SK-N-SH (cell line): ENCODE results near the gene DENND2A.

Experiments
- EP300 ChIP-seq, 2 experiments: IDR thresholded peaks; 2 replicates each; pipeline versions ENCODE4 v1.4.0 to v1.6.1; 2012; ENCODE audit warnings: borderline replicate concordance in 1 of 2, low read depth in 1 of 2, low read length in 1 of 2
- MXI1 ChIP-seq: IDR thresholded peaks from 2 replicates; pipeline ENCODE4 v1.6.1; 2012; ENCODE audit warnings: mild to moderate bottlenecking, low read depth, low read length, improper control_type of control experiment
- NFIC ChIP-seq: IDR thresholded peaks from 2 replicates; pipeline ENCODE4 v1.4.0; 2012; ENCODE audit warnings: borderline replicate concordance
- POLR2AphosphoS5 ChIP-seq: IDR thresholded peaks from 2 replicates; pipeline ENCODE4 v1.6.1; 2012; ENCODE audit warnings: low read depth, low read length
- RAD21 ChIP-seq: IDR thresholded peaks from 2 replicates; pipeline ENCODE4 v1.6.1; 2012; ENCODE audit warnings: mild to moderate bottlenecking, low read length
- RCOR1 ChIP-seq: fragments of 150-350 bp; IDR thresholded peaks from 2 replicates; pipeline ENCODE4 v1.6.1; 2017; ENCODE audit warnings: antibody characterized with exemption, low read length
- RFX5 ChIP-seq: IDR thresholded peaks from 2 replicates; pipeline ENCODE4 v1.6.1; 2012; ENCODE audit warnings: mild to moderate bottlenecking, improper control_type of control experiment, low read length
- SIN3A ChIP-seq: IDR thresholded peaks from 2 replicates; pipeline ENCODE4 v1.6.1; 2012; ENCODE audit warnings: low read depth, mild to moderate bottlenecking, low read length, moderate library complexity, borderline replicate concordance
- SMC3 ChIP-seq: IDR thresholded peaks from 2 replicates; pipeline ENCODE4 v1.6.1; 2012; ENCODE audit warnings: low read depth, low read length, improper control_type of control experiment
- TAF1 ChIP-seq: IDR thresholded peaks from 2 replicates; pipeline ENCODE4 v1.6.1; 2012; ENCODE audit warnings: low read depth, mild to moderate bottlenecking, low read length, moderate library complexity, borderline replicate concordance
- TF ChIP-seq, protein P1 (sequence below): fragments of 200-600 bp; sonication (generic); IDR thresholded peaks from 2 replicates; pipeline ENCODE4 v1.6.1; 2017; ENCODE audit warnings: antibody characterized with exemption, mild to moderate bottlenecking, moderate library complexity
- TF ChIP-seq, protein P2 (sequence below): IDR thresholded peaks from 2 replicates; pipeline ENCODE4 v1.4.0; 2012; ENCODE audit warnings: low read depth, borderline replicate concordance
- TF ChIP-seq, protein P3 (sequence below): IDR thresholded peaks from 2 replicates; pipeline ENCODE4 v1.6.1; 2012; ENCODE audit warnings: mild to moderate bottlenecking, low read depth, low read length, moderate library complexity

- TF ChIP-seq, protein P1, sequence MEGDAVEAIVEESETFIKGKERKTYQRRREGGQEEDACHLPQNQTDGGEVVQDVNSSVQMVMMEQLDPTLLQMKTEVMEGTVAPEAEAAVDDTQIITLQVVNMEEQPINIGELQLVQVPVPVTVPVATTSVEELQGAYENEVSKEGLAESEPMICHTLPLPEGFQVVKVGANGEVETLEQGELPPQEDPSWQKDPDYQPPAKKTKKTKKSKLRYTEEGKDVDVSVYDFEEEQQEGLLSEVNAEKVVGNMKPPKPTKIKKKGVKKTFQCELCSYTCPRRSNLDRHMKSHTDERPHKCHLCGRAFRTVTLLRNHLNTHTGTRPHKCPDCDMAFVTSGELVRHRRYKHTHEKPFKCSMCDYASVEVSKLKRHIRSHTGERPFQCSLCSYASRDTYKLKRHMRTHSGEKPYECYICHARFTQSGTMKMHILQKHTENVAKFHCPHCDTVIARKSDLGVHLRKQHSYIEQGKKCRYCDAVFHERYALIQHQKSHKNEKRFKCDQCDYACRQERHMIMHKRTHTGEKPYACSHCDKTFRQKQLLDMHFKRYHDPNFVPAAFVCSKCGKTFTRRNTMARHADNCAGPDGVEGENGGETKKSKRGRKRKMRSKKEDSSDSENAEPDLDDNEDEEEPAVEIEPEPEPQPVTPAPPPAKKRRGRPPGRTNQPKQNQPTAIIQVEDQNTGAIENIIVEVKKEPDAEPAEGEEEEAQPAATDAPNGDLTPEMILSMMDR: no peak
- TF ChIP-seq, protein P2, sequence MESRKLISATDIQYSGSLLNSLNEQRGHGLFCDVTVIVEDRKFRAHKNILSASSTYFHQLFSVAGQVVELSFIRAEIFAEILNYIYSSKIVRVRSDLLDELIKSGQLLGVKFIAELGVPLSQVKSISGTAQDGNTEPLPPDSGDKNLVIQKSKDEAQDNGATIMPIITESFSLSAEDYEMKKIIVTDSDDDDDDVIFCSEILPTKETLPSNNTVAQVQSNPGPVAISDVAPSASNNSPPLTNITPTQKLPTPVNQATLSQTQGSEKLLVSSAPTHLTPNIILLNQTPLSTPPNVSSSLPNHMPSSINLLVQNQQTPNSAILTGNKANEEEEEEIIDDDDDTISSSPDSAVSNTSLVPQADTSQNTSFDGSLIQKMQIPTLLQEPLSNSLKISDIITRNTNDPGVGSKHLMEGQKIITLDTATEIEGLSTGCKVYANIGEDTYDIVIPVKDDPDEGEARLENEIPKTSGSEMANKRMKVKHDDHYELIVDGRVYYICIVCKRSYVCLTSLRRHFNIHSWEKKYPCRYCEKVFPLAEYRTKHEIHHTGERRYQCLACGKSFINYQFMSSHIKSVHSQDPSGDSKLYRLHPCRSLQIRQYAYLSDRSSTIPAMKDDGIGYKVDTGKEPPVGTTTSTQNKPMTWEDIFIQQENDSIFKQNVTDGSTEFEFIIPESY: no peak
- TF ChIP-seq SIN3A (no peak), POLR2AphosphoS5 (no peak), RFX5 (no peak), MXI1 (no peak), RCOR1 (no peak), SMC3 (no peak), EP300 (IDR thresholded peaks at IDR 0.05; ENCODE audit: borderline replicate concordance in 1 of 2, low read depth in 1 of 2, low read length in 1 of 2) (no peak), NFIC (no peak), TAF1 (no peak), RAD21 (no peak)
- TF ChIP-seq, protein P3, sequence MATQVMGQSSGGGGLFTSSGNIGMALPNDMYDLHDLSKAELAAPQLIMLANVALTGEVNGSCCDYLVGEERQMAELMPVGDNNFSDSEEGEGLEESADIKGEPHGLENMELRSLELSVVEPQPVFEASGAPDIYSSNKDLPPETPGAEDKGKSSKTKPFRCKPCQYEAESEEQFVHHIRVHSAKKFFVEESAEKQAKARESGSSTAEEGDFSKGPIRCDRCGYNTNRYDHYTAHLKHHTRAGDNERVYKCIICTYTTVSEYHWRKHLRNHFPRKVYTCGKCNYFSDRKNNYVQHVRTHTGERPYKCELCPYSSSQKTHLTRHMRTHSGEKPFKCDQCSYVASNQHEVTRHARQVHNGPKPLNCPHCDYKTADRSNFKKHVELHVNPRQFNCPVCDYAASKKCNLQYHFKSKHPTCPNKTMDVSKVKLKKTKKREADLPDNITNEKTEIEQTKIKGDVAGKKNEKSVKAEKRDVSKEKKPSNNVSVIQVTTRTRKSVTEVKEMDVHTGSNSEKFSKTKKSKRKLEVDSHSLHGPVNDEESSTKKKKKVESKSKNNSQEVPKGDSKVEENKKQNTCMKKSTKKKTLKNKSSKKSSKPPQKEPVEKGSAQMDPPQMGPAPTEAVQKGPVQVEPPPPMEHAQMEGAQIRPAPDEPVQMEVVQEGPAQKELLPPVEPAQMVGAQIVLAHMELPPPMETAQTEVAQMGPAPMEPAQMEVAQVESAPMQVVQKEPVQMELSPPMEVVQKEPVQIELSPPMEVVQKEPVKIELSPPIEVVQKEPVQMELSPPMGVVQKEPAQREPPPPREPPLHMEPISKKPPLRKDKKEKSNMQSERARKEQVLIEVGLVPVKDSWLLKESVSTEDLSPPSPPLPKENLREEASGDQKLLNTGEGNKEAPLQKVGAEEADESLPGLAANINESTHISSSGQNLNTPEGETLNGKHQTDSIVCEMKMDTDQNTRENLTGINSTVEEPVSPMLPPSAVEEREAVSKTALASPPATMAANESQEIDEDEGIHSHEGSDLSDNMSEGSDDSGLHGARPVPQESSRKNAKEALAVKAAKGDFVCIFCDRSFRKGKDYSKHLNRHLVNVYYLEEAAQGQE: no peak
Observed at GRCh38 chr7:140542228-140542603, 98.4 kb downstream of the DENND2A start.
